NCI-H2029 (cell line): ENCODE results near the gene MAST4.

ENCODE experiments used
- DNase-seq: peaks from one replicate; lab custom pipeline; 2025; lab: John Stamatoyannopoulos, UW

Gene MAST4

GRCh38 chr5:66603881-66604280 is 7.7 kb downstream of the MAST4 start:
- DNase-seq, result no peak

DNA sequence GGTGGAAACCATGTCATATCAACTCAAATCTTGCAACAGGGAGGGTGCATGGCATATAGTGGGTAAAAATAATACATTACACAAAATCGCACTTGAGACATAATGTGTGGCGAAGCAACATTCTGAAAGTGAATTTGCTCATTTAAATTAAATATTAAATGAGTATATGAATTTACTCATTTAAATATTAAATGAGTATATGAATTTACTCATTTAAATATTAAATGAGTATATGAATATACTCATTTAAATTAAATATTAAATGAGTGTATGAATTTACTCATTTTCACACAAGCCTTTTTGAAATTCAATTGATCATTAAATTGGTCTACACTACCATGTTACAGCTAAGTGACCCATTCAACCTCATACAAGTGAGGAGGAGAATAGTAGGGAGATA is 10.5 kb downstream of the MAST4 start:
- no peak for DNase-seq

GRCh38 chr5:66608501-66608900 is 12.3 kb downstream of the MAST4 start:
- DNase-seq, result no peak

DNA sequence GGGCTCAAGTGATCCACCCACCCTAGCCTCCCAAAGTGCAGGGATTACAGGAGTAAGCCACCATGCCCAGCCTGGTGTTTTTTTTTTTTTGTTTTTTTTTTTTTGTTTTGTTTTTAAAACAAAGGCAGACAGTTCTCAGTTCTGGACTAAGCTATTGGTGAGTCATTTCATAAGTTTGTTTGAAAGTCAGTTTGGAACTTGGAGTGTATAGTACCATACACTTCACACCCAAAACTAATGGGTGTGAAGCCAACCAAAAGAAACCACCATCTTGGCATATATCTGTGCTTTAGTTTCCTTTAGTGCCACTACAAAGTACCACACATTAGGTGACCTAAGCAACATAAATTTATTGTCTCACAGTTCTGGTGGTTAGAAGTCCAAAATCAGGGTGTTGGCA is 13.4 kb downstream of the MAST4 start:
- DNase-seq, result no peak

- no peak for DNase-seq
Observed at GRCh38 chr5:66612226-66612625, 16.0 kb downstream of the MAST4 start.

DNA sequence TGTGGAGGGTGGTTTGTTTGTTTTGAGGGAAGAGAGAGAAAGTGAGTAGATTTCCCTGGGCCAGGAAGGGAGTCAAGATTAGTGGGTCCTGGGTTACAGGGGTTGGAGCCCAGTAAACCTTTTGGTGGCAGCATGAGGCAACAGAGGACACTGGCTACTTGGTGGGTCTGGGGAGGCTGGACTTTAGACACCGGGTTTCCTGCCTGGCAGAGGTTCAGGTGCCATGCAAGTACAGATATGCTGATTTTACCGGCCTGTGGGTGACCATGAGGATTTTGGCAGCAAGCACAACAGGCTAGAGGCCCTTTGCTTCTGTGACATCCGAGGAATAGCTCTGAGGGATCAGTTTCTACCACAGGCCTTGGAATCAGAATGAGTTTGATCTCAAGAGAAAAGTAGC is 18.9 kb downstream of the MAST4 start:
- DNase-seq, result no peak

GRCh38 chr5:66615894-66616293 is 19.7 kb downstream of the MAST4 start:
- no peak for DNase-seq

DNA sequence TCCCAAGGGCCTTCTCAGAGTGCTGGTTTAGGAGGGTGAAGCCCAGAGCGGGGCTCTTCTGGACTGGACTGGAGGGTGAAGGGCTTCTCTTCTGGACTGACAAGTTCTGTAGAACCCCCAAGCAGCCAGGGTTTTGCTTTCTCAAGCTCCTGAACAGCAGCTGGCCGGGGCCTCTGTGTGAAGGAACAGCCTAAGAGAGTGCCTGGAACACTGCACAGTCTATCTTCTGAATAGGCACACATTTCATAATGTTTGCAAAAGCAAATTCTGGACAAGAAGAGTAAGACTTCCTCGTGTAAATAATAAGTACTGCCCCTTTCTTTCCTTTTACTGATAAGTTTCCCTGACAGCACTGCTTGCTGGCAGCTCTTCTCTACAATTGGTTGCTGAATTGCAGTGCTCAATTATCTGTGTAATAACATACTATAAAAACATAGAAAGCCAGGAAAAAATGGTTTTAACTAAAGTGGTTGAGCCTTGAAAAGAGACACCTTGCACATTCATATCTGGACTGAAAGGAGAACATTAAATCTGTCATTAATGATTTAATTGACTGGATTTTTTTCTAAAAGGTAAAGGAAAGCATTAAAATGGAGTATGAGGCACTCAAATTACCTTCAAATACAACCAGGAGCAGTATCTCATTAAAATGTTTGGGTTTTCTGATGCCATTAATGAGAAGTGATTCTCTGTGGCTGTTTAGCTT is 20.5 kb downstream of the MAST4 start:
- DNase-seq, result no peak

GRCh38 chr5:66617226-66617861 is 21.2 kb downstream of the MAST4 start:
- DNase-seq, result no peak

DNA sequence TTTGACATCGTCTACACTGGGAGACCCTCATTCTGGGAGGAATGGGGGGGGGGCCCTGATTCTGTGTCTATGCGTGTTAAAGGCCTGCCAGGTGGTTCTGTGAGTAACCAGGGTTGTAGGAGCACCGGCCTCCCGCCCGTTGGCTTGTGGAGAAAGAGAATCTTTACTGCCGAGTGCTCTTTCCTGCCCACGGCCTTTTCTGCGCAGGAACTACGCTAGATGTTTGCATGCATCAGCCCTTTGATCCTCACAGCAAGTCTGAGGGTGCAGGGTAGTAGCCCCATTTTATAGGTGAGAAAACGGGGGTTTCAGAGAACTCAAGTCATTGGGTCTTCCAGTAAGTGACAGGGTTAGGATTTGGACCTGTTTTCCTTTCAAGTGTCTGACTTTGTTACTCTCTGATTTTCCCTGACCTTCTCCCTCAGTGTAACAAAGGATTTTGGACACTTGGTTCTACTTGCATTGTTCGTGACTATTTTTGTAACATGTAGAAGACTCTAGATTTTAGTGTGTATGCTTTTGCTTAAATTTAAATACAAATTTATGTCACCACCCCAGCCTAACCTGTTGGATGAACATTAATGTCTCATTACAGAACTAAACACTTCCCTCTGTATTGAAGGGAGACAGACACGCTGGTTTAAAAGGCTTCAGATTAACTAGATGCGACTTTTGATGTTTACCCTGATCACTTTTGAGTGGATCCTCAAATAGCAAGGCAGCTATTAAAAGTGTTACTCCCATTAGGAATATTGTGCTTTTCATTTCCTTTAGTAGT is 22.0 kb downstream of the MAST4 start:
- no peak for DNase-seq

DNA sequence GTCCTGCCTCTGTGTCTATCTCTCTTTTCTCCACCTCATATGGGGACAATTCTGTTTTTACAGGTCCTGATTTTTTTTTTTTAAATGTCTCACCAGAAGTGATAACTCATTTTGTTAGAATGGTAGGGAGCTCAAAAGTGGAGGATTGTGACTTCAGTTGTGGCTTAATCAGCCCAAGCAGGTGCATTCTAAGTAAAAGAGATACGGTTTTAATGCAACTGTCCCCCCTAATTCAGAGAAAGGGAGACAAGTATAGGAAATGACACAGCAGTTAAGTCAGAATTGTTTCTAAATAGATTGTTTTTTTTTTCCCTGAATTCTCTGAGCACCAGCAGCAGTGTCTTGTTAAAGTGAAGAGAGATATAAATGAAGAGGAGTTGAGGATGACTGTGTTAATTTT is 24.5 kb downstream of the MAST4 start:
- DNase-seq, result no peak

GRCh38 chr5:66621146-66621545 is 25.0 kb downstream of the MAST4 start:
- no peak for DNase-seq

GRCh38 chr5:66621736-66622135 is 25.5 kb downstream of the MAST4 start:
- DNase-seq, result no peak

DNA sequence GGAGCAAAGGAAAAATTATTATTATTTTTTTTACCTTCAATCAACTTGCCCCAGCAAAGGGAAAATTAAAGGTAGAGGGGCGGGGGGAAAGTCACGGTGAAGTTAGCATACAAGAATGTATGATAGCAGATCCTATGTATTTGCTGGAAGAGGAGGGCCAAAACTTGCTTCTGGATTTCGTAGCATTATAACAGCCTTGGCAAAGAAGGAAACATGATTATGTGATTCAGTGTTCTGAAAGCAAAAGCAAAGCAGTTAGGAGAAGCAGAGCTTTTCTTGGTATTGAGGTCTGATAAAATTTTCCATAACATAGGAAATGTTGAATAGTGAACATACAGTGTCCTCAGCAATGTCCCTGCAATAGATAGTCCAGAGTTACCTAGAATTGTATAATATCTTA is 32.4 kb downstream of the MAST4 start:
- DNase-seq, result no peak

DNA sequence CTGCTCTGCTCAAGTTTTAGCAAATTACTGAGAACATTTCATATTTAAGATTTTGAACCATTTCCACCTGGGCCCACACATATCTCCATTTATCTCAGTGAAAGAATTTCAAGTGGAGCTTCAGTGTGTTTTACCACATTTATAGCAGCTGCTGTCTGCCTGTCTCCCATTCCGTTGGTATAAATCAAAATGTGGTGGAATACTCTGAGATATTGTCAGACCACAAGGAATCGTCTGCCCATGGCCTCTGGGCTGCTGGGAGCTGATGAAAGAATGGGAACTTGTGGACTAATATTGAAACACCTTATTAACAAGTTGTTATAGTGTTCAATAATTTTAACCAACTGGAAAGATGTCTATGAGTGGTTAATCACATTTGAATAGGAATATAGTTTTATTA is 33.3 kb downstream of the MAST4 start:
- DNase-seq, result no peak

DNA sequence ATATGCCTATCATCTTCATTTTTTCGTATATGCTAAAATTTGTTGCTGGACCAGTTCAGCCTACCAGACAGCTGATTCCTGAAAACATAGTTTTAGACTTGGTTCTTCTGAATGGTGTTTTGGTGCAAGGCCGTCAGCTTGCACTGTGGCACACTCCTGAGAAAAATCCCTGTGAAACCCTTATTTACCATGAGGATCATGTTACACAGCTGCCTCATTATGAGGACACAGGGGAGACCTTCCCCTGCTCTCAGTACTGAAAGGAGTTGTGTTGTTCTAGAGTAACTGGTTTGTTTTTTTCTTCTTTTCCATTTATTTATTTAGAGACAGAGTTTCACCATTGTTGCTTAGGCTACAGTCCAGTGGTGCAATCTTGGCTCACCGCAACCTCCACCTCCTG is 37.6 kb downstream of the MAST4 start:
- DNase-seq, result peak; percentile 77

GRCh38 chr5:66634601-66635000 is 38.4 kb downstream of the MAST4 start:
- no peak for DNase-seq

GRCh38 chr5:66637994-66638393 is 41.8 kb downstream of the MAST4 start:
- no peak for DNase-seq

GRCh38 chr5:66639037-66639436 is 42.8 kb downstream of the MAST4 start:
- no peak for DNase-seq

DNA sequence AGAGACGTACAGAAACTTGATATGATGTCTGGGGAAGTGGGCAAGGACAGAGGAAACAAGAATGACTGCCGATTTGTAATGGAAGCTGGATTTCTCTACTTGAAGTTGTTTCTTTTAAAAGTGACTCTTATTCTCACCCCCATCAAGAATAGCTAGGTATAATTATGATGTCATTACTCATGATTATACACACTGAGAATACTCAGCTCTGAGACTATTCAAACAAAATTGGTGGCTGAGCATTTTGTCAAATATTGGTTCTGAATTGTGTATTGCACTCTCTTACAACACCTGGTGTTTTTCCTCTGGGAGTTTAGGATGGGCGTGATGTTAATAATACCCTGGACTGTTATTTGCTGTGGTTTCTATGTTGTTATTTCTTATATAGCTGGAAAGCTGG is 46.3 kb downstream of the MAST4 start:
- peak; percentile 88 for DNase-seq

DNA sequence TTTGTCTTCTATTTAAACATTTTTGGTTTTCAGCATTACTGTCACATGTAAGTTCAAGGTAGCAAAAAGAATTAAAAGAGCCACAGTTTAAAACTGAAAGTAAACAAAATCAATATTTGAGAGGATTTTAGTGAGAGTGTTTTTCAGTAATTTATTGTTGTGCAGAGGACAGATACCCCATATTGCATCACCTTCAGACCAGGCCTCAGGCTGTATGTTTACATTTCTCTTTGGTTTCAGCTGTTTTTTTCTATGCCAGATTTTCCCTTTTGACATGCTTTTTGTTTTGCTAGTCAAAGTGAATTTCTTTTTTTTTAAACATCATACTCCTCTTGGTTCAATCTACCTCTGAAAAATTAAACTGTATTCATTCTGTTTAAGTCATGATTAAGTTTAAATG is 47.2 kb downstream of the MAST4 start:
- no peak for DNase-seq

- no peak for DNase-seq
Observed at GRCh38 chr5:66644111-66644510, 47.9 kb downstream of the MAST4 start.

GRCh38 chr5:66645039-66645438 is 48.8 kb downstream of the MAST4 start:
- DNase-seq, result no peak
